Spinal cord (tissue), 10 donors: ENCODE measurements around the gene EXOC6B. TPM values are rescaled to one million over a fixed set of nuclear protein-coding genes. Genes with fewer than 3 reads are reported as not detected.
"Not testable (repeated sequence)": the region's sequence is repeated elsewhere in the genome, so short reads cannot be mapped to it uniquely, and the experiment has no call there.

Source experiments
- DNase-seq, 6 donors: peaks; one replicate each; pipeline versions ENCODE4 v3.0.0 to v3.0.0-alpha.2; 2013 to 2015; ENCODE audit warnings: low spot score in 6 of 6, low read depth in 4 of 6
- H3K27ac ChIP-seq: one replicate; pipeline ENCODE4 v1.5.1; 2013; ENCODE audit warnings: low read depth, low read length, control low read depth
- H3K27me3 ChIP-seq: one replicate; pipeline ENCODE4 v1.6.1; 2013; ENCODE audit warnings: low read length; ENCODE audit not compliant: control insufficient read depth, insufficient read depth
- H3K36me3 ChIP-seq: one replicate; pipeline ENCODE4 v1.6.1; 2013; ENCODE audit warnings: low read length; ENCODE audit not compliant: control insufficient read depth, insufficient read depth
- H3K4me1 ChIP-seq: one replicate; pipeline ENCODE4 v1.6.1; 2013; ENCODE audit warnings: low read length; ENCODE audit not compliant: control insufficient read depth, insufficient read depth
- H3K4me3 ChIP-seq: one replicate; pipeline ENCODE4 v1.5.1; 2013; ENCODE audit warnings: low read depth, low read length, control low read depth
- H3K9me3 ChIP-seq: one replicate; pipeline ENCODE4 v1.6.1; 2013; ENCODE audit warnings: low read length; ENCODE audit not compliant: control insufficient read depth, insufficient read depth
- WGBS: methylation state at CpG from one replicate; pipeline ENCODE4 v1.1.5; 2013; ENCODE audit warnings: missing lambda C conversion rate; ENCODE audit not compliant: insufficient coverage; 5-methylcytosine and 5-hydroxymethylcytosine counted together
- polyA plus RNA-seq, 2 donors: library from polyadenylated mRNA; unstranded; fragments of 120-200 nt; gene quantifications; one replicate each; pipeline ENCODE4 v1.2.1, GENCODE V29; 2013; ENCODE audit not compliant: insufficient read length in 2 of 2
- total RNA-seq, 2 donors: library from RNA; depleted of rRNA in 1 of 2; stranded (reverse); fragments of 120-200 nt in 1 of 2; fragments of >200 nt in 1 of 2; gene quantifications; one replicate each; pipeline versions ENCODE4 v1.2.3 to v1.2.4, GENCODE V29; 2013 to 2014
- donor health status: healthy.

The EXOC6B gene
- total and polyA plus RNA-seq, 4 donors: 29.4 to 76.8 (median 38.0) TPM

DNA sequence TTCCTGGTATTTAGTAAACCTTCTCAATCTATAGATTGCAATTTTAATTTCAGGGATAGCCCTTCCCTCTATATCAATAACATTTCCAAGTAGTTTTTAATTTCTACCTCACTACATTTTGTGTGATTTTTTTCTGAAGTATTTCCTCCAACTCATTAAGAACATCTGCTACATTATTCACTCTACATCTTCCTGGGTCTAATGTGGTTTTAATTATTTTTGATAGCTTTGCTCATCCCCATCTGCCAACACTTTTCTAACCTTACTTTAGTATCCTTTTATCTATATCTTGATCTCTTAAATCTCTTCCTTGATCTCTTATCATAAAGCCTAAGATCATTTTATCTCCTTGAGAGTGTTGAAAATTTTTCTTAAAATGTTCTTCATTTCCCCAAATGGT, 399.8 kb downstream of the EXOC6B start:
- DNase-seq: no peak
- H3K27ac ChIP-seq: no peak overlapping the region
- H3K36me3 ChIP-seq: peaks cover 12% of the 10 kb centered on the region
- H3K4me1 ChIP-seq: no peaks in the 10 kb centered on the region
- no peaks in the 10 kb centered on the region for H3K27me3 ChIP-seq
- no peaks in the 10 kb centered on the region for H3K9me3 ChIP-seq
- H3K4me3 ChIP-seq: no peak overlapping the region

DNA sequence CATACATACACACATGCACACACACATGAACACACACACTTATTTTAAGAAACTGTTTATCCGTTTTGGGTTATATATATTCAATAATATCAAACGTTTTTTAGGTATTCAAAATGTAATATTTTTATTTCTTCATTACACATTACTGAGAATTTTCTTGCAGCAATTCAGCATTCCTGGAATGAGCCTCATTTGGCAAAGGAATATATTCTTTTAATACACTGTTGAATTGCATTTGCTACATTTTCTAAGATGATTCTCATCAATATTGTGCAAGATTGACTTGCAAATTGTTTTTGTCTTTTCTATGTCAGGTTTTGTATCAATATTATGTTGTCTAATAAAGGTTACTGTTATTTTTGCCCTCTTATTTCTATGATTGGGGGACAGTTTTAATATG, 402.1 kb downstream of the EXOC6B start:
- Histone ChIP-seq H3K27me3 (no peaks in the 10 kb centered on the region), H3K9me3 (no peaks in the 10 kb centered on the region), H3K36me3 (peaks cover 12% of the 10 kb centered on the region), H3K4me1 (no peaks in the 10 kb centered on the region), H3K27ac (no peak overlapping the region), H3K4me3 (no peak overlapping the region)
- DNase-seq: no peak
- no CpG with 5 or more reads among the region's 2 CpGs for WGBS

DNA sequence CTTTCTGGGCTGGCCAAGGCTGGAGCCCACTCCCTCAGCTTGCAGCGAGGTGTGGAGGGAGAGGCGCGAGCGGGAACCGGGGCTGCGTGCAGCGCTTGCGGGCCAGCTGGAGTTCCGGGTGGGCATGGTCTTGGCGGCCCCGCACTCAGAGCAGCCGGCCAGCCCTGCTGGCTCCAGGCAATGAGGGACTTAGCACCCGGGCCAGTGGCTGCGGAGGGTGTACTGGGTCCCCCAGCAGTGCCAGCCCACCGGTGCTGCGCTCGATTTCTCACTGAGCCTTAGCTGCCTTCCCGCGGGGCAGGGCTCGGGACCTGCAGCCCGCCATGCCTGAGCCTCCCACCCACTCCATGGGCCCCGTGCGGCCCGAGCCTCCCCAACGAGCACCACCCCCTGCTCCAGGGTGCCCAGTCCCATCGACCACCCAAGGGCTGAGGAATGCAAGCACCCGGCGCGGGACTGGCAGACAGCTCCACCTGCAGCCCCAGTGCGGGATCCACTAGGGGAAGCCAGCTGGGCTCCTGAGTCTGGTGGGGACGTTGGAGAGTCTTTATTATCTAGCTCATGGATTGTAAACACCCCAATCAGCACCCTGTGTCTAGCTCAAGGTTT, 404.0 kb downstream of the EXOC6B start:
- H3K4me3 ChIP-seq, H3K9me3 ChIP-seq, H3K4me1 ChIP-seq, H3K27me3 ChIP-seq, H3K27ac ChIP-seq, DNase-seq, H3K36me3 ChIP-seq: not testable (repeated sequence)
- WGBS: 99% methylated on average over 25 of the region's 31 CpGs

DNA sequence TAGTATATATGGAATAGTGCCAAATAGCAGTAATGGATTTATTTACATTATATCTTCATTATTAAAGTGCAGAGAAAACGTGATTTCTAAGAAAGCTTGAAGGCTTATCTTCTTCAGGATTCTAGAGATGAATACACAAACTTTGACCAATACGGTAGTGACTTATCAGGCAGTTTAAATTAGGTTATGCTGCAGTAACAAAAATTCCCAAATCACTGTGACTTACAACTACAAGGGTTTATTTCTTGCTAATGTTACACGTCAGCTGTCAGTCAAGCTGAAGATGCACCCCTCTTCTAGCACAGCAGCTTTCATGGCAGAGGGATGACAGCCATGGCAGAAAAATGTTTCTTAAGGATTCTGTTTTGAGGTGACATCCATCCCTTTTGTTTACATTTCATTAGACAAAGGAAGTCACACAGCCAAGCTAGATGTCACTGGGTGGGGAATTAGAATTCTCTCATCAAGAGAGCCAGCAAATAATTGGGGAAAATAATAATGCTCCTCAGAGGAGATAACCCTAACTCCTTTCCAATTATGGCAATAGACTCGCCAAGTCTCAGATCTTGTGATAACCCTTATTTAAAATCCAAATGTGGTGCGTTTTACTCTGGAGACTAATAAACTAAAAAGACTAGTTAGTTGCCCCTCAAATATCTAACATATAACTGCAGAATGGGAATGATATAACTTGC, 409.9 kb downstream of the EXOC6B start:
- Histone ChIP-seq H3K9me3 (peaks cover 2% of the 10 kb centered on the region), H3K27ac (no peak overlapping the region), H3K36me3 (no peaks in the 10 kb centered on the region), H3K4me1 (no peaks in the 10 kb centered on the region), H3K27me3 (no peaks in the 10 kb centered on the region), H3K4me3 (no peak overlapping the region)
- no peak for DNase-seq
- no CpG with 5 or more reads among the region's 5 CpGs for WGBS

DNA sequence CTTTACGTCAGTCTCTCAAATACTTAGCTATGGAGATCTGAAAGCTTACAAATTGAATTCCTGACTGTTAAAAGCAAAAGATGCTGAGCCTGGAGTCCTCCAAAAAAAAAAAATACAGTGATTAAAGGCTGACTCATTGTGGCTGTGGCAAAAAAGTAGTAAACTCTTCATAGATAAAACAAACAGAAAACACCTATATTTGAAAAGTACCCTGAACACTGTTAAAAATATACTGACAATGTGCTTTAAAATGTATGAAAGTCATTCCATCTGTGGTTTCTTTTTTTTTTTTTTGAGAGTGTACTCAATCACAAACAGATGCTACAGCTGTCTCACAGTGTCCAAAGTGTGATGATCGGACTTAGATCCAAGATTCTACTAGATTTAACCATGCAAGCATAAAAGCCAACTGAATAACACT, 410.6 kb downstream of the EXOC6B start:
- WGBS: no CpG with 5 or more reads among the region's 2 CpGs
- no peak for DNase-seq
- Histone ChIP-seq H3K9me3 (peaks cover 2% of the 10 kb centered on the region), H3K4me1 (no peaks in the 10 kb centered on the region), H3K27ac (no peak overlapping the region), H3K36me3 (no peaks in the 10 kb centered on the region), H3K27me3 (no peaks in the 10 kb centered on the region), H3K4me3 (no peak overlapping the region)

DNA sequence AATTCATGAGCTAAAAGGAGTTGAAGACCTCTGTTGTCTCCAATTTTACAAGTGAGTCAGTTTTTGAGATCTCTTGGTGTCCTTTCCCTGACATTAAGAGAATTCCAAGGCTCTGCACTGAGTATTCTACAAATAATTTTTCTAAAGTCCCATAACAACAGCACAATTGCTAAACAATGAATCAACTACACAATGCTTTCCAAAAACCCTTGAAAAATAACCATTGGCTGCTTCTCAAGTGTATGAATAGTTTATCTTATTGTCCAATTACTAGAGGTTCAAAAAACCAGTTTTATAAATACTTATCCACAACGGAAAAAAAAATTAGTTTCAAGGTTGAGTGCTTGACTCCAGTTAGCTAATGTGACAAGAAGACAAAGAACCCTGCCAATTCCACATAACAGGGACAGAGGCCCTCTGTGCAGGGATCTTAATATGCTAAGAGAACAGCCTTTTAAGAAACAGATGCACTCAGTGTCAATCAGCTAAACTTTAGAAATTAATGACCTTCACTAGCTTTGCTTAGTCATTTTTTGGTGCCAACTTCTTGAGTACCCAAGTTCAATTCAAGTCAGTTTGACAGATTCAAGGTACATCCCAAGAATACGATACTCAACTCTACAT, 411.6 kb downstream of the EXOC6B start:
- H3K27ac ChIP-seq: no peak overlapping the region
- DNase-seq: peak in 1 of 6 donors; percentile 50
- H3K9me3 ChIP-seq: peaks cover 2% of the 10 kb centered on the region
- H3K36me3 ChIP-seq: no peaks in the 10 kb centered on the region
- no peaks in the 10 kb centered on the region for H3K27me3 ChIP-seq
- no peaks in the 10 kb centered on the region for H3K4me1 ChIP-seq
- WGBS: no CpG with 5 or more reads among the region's 2 CpGs
- H3K4me3 ChIP-seq: no peak overlapping the region

DNA sequence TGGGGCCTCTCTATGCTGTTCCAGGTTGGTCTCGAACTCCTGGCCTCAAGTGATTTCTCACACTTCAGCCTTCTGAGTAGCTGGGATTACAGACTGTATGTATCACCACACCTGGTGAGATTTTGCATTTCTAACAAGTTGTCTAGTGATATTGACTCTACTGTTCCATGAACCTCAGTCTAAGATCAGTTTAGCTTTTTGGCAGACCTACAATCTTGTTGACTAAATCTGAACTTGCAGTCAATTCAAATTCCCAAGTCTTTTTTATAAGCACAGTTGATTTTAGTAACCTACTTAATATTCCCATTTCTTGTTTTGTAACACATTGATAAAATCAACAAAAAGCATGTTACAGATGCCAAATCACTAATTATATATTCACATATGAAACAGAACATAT, 412.1 kb downstream of the EXOC6B start:
- no peaks in the 10 kb centered on the region for H3K36me3 ChIP-seq
- H3K27me3 ChIP-seq: no peaks in the 10 kb centered on the region
- no peak overlapping the region for H3K27ac ChIP-seq
- peaks cover 2% of the 10 kb centered on the region for H3K9me3 ChIP-seq
- WGBS: no CpG with 5 or more reads among the region's 1 CpG
- DNase-seq: no peak
- H3K4me1 ChIP-seq: no peaks in the 10 kb centered on the region
- no peak overlapping the region for H3K4me3 ChIP-seq

DNA sequence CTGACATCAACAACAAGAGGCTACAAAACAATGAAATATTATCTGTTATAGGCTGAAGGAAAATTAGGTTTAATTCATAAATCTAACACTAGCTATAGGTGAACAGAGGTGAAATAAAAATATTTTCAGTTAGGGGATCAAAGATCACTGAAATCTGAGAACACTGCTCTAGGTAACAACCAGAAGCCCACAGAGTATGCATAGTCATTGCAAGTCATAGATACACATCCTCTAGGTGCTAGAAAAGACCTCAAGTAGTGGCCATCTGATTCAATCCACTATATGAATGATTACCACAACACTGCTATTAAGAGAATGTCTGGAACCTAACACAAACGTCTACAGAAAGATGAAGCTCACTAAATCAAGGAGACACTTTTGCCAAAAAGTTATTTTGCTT, 413.6 kb downstream of the EXOC6B start:
- whole genome bisulfite sequencing: no CpG with 5 or more reads among the region's 1 CpG
- H3K27ac ChIP-seq: no peak overlapping the region
- DNase-seq: no peak
- H3K27me3 ChIP-seq: no peaks in the 10 kb centered on the region
- peaks cover 2% of the 10 kb centered on the region for H3K9me3 ChIP-seq
- H3K4me1 ChIP-seq: no peaks in the 10 kb centered on the region
- no peaks in the 10 kb centered on the region for H3K36me3 ChIP-seq
- no peak overlapping the region for H3K4me3 ChIP-seq

DNA sequence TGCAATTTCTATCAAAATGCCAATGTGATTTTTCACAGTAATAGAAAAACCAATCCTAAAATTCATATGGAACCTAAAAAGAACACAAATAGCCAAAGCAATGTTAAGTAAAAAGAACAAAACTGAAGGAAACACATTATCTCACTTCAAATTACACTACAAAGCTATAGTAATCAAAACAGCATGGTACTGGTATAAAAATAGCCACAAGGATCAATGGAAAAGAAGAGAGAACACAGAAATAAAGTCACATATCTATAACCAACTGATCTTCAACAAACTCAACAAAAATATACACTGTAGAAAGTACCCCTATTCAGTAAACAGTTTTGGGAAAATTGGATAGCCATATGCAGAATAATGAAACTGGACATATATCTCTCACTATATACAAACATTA, 426.0 kb downstream of the EXOC6B start:
- no peaks in the 10 kb centered on the region for H3K36me3 ChIP-seq
- H3K4me3 ChIP-seq: no peak overlapping the region
- H3K27ac ChIP-seq: no peak overlapping the region
- no peaks in the 10 kb centered on the region for H3K4me1 ChIP-seq
- no peak for DNase-seq
- peaks cover 6% of the 10 kb centered on the region for H3K9me3 ChIP-seq
- no peaks in the 10 kb centered on the region for H3K27me3 ChIP-seq

DNA sequence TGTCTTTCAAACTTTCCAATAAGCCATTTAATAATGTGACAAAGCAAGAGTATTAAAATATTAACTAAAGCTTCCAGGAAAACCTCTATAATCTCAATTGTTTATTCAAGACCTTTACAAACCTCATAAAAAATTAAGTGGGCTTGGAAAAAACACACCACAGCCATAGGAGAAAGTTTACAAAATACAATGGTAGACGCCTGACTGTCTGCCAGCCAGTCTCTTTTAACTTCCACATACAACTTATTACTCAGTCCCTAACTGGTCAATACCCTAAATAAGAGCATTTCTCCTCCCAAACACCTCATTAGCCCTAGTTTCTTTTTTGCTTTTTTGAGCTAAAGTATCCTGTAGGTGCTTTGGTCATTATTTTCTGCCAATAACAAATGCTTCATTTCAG, 430.7 kb downstream of the EXOC6B start:
- WGBS: 80% methylated on average over 1 of the region's 1 CpG
- H3K36me3 ChIP-seq: no peaks in the 10 kb centered on the region
- H3K9me3 ChIP-seq: peaks cover 6% of the 10 kb centered on the region
- H3K27ac ChIP-seq: no peak overlapping the region
- H3K27me3 ChIP-seq: no peaks in the 10 kb centered on the region
- DNase-seq: no peak
- no peak overlapping the region for H3K4me3 ChIP-seq
- H3K4me1 ChIP-seq: no peaks in the 10 kb centered on the region
